ENCODE measurements around the gene STARD3. TPM values are rescaled to one million over a fixed set of nuclear protein-coding genes. Genes with fewer than 3 reads are reported as not detected.

STARD3 gene
- total and polyA plus RNA-seq, 2 of the 13 experiments (the other 11 are each of a cell fraction or from before 2014, with no cell fraction given) = 34.6 to 100 TPM

DNA sequence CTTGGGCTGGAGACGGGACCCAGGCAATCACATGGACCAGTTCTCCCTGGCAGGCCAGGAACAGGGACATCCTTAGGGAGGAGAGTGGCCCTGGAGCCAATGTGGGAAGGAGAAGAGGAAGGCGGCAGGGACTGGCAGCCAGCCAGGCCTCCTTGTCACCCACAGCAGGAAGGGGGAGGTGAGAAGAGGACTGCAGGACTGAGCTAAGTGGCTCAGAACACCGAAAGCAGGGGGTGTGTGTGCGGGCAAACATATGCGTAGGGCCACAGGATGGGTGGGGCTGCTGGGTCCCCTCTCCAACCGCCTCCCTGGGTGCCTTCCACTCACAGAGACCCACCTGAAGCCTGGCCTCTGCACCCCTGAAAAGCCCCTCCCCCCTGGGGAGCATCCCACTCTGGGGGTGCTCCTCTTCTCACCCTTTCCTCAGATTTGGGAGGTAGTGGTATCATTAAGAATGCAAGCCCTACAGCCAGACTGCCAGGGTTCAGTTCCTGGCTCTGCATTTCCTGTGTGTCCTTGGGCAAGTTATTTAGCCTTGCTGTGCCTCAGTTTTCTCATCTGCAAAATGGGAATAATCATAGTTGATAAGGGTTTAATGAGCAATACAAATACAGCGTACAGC, 39.4 kb downstream of the STARD3 start:
- Histone ChIP-seq H3K9me3 (ENCODE audit: low read length) (no peaks in the 10 kb centered on the region), H3K27me3 (ENCODE audit: control insufficient read depth in 1 of 2, insufficient read depth in 2 of 2, low read length in 2 of 2) (peaks cover 0 to 3% of the 10 kb centered on the region in 2 experiments; a peak in 2 of 5 replicates), H3K4me2 (ENCODE audit: low read depth, low read length) (0 out of 2 replicates have a peak overlapping the region, but pooled peaks have one; percentile 6), H3K79me2 (ENCODE audit: insufficient read depth, low read length) (no peaks in the 10 kb centered on the region), H3K27ac (ENCODE audit: extremely low read length, insufficient read depth, low read length) (peak overlapping the region; percentile 41), H4K20me1 (ENCODE audit: insufficient read depth, low read length) (no peaks in the 10 kb centered on the region), H3K9ac (ENCODE audit: insufficient read depth, low read depth, low read length) (no peak overlapping the region; the same call in 1 of the 2 replicates), H3K4me1 (ENCODE audit: insufficient read depth, low read length) (peaks cover 81% of the 10 kb centered on the region), H3K4me3 (replicated peaks in 1 of 3; ENCODE audit: insufficient read depth in 1 of 3, low read depth in 2 of 3, low read length in 3 of 3) (no peak overlapping the region), H2AFZ (ENCODE audit: low read length) (no peak overlapping the region), H3K36me3 (replicated peaks in 1 of 2; ENCODE audit: control insufficient read depth in 1 of 2, insufficient read depth in 2 of 2, low read length in 2 of 2) (no peaks in the 10 kb centered on the region)
- TF ChIP-seq U2AF1 (optimal IDR thresholded peaks at IDR 0.05; ENCODE audit: low read depth, low read length) (no peak), KDM1A (CRISPR knock-in tag; IDR thresholded peaks at IDR 0.05) (peak; percentile 75; the same call in 1 of the 2 replicates), ZNF12 (CRISPR knock-in tag; IDR thresholded peaks at IDR 0.05) (no peak), ZGPAT (CRISPR knock-in tag; IDR thresholded peaks at IDR 0.05) (no peak), SRSF4 (IDR thresholded peaks at IDR 0.05; ENCODE audit: low read depth, low read length, poor library complexity, severe bottlenecking) (no peak), ZNF138 (CRISPR knock-in tag; IDR thresholded peaks at IDR 0.05; ENCODE audit: low read depth) (no peak), RCOR2 (CRISPR knock-in tag; IDR thresholded peaks at IDR 0.05) (0 out of 2 replicates have a peak, but pooled peaks have one; percentile 67), MAX (IDR thresholded peaks at IDR 0.05) (peak; percentile 29; the same call in 1 of the 2 replicates), ZNF484 (CRISPR knock-in tag; IDR thresholded peaks at IDR 0.05; ENCODE audit: borderline replicate concordance, low read depth) (no peak), ZNF629 (CRISPR knock-in tag; conservative IDR thresholded peaks at IDR 0.05) (peak; percentile 98), ZSCAN25 (CRISPR knock-in tag; IDR thresholded peaks at IDR 0.05) (0 out of 2 replicates have a peak, but pooled peaks have one; percentile 32), ZMYM3 (CRISPR knock-in tag; IDR thresholded peaks at IDR 0.05) (peak; percentile 84), CHD4 (IDR thresholded peaks at IDR 0.05; ENCODE audit: borderline replicate concordance, low read length) (peak; percentile 94; the same call in 1 of the 2 replicates)
- TF ChIP-seq, protein P1, sequence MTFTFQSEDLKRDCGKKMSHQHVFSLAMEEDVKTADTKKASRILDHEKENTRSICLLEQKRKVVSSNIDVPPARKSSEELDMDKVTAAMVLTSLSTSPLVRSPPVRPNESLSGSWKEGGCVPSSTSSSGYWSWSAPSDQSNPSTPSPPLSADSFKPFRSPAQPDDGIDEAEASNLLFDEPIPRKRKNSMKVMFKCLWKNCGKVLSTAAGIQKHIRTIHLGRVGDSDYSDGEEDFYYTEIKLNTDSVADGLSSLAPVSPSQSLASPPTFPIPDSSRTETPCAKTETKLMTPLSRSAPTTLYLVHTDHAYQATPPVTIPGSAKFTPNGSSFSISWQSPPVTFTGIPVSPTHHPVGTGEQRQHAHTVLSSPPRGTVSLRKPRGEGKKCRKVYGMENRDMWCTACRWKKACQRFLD (CRISPR knock-in tag; IDR thresholded peaks at IDR 0.05; ENCODE audit: borderline replicate concordance) = no peak
- ATAC-seq (no peak), DNase-seq (ENCODE audit: low spot score) (no peak), FAIRE-seq (no peak)
- 91% methylated on average over 7 of the region's 7 CpGs for WGBS (ENCODE audit: low lambda C conversion rate)
- in situ Hi-C loops (cut with HindIII; ENCODE audit: extremely low pct_ligation_motif_present, low pct_unique_long_range_greater_than_20kb) = no loop called here
- no TSS peak for BruUV-seq (replicated peaks)
- intact Hi-C loops (cut with micrococcal nuclease; ENCODE audit: unreplicated experiment) = no loop called here
- CTCF ChIA-PET (ENCODE audit: low intra/inter-chr PET ratio, low total read pairs) = interaction anchor here (1.2 kb wide), 1 partner anchor 55 kb away, joined by 4 read pairs; no protein-coding TSS in a partner anchor
- POLR2A ChIA-PET = interaction anchor here (1.8 to 9.4 kb wide), 5 partner anchors 10 to 61 kb away, joined by 8 to 96 read pairs (median 43); partner anchors contain the start of genes ERBB2, GRB7 and PGAP3

Data from HepG2 (cell line).